Measurements from ENCODE around the gene MLNR.

Gene MLNR

GRCh38 chr13:49271264-49271663, 51.1 kb downstream of the MLNR start:
- Histone ChIP-seq H3K9me3 (ENCODE audit: severe bottlenecking) (no peaks in the 10 kb centered on the region), H3K27ac (ENCODE audit: poor library complexity, severe bottlenecking) (no peak overlapping the region), H3K27me3 (ENCODE audit: insufficient read depth, poor library complexity, severe bottlenecking) (no peaks in the 10 kb centered on the region), H3K36me3 (ENCODE audit: low read depth) (peaks cover 6% of the 10 kb centered on the region; the same call in 1 of the 2 replicates), H3K4me1 (ENCODE audit: insufficient read depth, poor library complexity, severe bottlenecking) (no peaks in the 10 kb centered on the region), H3K4me3 (ENCODE audit: severe bottlenecking) (no peak overlapping the region)
- no peak for ATAC-seq (ENCODE audit: low read depth)
- no peak for TF ChIP-seq CTCF (IDR thresholded peaks at IDR 0.05; ENCODE audit: poor library complexity, severe bottlenecking)
- DNase-seq (ENCODE audit: low spot score), result no peak
